HG03196 (cell line): ENCODE measurements around the gene IFNA16.
"Not testable (repeated sequence)": the region's sequence is repeated elsewhere in the genome, so short reads cannot be mapped to it uniquely, and the experiment has no call there.

ENCODE experiments used
- ATAC-seq: cut with Tn5 transposase; IDR thresholded peaks from one replicate; pipeline ENCODE4 v1.9.1; 2021; ENCODE audit not compliant: unreplicated experiment

IFNA16 gene

GRCh38 chr9:21217211-21217610, at the start of gene IFNA16:
TSS of gene IFNA16 (minus strand) at chr9:21217311. CDS start at chr9:21217305, 6 bp downstream.
- ATAC-seq = not testable (repeated sequence)

DNA sequence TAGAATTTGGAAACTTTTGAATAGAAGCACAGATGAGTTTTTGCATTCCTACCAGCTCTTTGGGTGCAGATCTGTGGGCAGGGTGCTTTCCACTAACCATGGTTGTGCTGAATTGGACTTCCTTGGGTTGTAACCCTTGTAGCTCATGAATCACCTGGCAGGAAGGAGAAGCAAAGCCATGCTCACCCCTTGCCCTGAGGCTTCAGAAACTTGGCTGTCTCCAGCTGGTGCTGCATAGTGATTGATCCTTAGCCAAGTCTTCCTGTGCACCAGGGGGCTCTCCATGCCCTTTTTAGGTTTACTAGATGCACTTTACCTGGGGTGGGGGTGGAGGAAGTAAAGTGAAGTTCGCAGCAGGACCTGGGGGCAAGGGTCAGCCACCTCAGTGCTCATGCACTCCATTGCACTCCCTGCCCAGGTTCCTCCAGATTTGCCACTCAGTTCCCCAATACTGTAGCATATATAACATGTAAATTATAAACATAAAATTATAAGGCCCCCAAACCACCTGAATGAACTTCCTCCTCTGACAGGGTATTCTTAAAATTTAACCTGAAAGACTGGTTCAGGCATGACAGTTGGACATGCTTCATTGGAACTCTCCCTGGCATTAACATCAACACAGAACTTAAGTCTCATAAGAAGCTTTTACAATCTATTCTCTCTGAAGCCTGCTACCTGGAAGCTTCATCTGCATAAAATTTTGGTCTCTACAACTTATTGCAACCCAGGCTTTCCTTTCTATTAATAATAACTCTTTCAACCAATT, 48.5 kb upstream of the IFNA16 start:
- ATAC-seq = peak; percentile 47

- no peak for ATAC-seq
These were observed 38.6 kb upstream of the IFNA16 start for GRCh38 chr9:21255538-21256212.

GRCh38 chr9:21252721-21253547, 35.8 kb upstream of the IFNA16 start:
- ATAC-seq = peak; percentile 73

DNA sequence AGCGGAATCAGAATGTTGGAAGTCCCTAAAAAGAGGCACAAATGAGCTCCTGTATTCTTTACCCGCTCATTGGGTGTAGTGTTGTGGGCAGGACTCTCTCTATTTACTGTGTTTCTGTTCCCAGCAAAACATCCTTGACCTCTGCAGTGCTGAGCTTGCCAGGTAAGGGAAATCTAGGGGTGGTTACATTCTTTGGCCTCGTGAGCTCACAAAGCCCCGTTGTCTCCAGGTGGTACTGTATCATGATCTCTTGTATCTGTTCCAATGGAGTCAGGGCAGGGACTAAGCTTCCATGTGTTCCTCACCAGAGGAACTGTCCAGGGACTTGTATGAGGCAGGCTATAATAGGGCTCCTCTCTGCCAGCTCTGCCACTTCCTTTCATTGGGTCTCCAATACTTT, 34.5 kb upstream of the IFNA16 start:
- no peak for ATAC-seq

DNA sequence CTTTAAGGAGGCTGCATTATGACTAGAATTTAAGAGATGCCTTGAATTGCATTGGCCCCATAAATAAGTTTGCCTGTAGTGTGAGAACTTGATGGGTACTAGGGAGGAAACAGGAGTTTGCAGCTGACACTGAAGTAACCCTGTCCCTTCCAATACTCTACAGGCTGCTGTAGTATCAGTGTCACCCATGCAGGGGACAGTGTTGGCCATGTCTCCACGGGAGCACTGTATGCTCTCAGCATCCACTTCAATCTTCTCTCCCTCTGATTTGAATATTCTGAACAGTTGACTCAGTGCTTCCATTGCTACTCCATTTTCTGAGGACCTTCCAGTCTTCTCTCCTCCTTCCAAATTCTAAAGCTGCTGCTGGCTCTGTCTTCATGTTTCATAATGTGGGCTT, 34.1 kb upstream of the IFNA16 start:
- ATAC-seq = no peak

DNA sequence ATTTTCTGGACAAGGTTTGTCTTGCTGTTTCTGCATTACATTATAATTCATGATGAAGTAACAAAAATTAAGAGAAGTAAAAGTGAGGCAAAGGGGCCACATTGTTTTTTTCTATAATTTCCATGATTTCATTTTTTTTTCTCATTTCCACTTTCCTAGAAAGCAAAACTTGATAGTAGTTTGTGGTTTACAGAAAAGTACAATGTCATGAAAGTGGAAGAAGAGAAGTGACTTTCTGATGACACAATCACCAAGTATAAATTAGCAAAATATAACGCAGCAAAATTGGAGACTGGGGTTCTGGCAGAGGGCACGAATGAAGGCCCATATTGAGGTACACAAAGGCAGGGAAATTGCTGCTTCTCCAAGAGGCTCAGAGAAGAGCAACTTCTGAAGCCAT, 27.7 kb upstream of the IFNA16 start:
- no peak for ATAC-seq

DNA sequence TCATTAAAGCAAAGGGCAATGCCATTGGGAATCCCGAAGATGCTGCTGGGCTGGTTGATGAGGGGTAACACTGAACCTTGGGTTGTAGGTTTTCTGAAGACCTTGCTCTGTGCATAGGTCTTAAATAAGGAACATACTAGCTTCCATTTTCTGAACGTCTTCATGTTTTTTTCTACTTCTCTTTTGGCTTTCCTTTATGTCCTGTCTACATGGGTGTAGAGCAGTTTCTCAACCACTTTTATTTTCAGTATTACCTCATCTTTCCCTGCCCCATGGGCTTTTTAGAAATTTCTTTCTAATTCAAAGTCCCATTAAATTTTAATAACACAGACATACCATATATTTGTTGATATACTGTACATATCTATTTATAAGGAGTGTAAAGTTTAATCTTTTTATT, 22.8 kb upstream of the IFNA16 start, which contains the start of gene IFNA14:
IFNA14 (minus strand) TSS at position 95 of the 400 bp plus-strand sequence; CDS start at position 25, 70 bp downstream.
- no peak for ATAC-seq

DNA sequence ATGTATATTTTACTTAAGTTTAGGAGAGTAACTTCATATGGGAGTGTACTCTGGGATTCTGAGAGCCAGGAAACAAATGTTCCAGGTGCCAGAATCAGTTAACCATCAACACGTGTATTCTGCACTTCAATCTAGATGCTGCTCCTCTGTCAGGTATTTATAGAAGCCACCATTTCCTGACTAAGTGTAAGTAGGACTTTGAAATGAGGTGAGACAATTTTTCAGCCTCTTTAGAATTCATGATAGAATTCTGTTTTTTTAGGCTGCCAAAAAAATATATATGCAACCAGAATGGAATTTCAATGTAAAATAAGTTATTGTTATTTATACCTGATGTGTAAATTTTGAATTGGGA, 19.2 kb upstream of the IFNA16 start:
- ATAC-seq = not testable (repeated sequence)

- peak; percentile 78 for ATAC-seq
These were observed 18.6 kb upstream of the IFNA16 start for GRCh38 chr9:21235468-21236359.

DNA sequence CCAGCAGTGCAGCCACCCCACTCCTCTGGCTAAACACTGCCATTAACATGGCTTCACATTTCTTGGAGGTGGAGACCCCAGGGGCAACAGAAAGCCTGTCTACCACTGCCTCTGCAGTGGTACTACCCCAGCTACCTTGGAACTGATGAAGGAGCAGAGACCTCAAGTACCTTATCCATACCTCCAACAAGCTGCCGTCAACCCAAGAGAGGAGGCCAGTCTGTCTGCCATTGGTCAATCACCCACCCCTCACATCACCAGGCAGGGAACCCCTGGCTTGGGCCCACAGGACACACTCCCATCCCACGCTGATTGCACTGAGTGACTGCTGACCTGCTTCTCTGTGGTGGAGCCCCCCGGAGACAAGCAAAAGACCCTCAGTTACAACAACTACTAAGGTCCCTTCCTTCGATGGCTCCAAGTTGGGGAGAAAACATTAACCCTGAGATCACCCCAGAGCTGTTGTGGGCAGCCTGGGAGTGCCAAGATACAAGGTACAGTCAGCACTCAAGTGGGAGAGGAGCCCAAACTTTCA, 17.1 kb upstream of the IFNA16 start:
- ATAC-seq = no peak

DNA sequence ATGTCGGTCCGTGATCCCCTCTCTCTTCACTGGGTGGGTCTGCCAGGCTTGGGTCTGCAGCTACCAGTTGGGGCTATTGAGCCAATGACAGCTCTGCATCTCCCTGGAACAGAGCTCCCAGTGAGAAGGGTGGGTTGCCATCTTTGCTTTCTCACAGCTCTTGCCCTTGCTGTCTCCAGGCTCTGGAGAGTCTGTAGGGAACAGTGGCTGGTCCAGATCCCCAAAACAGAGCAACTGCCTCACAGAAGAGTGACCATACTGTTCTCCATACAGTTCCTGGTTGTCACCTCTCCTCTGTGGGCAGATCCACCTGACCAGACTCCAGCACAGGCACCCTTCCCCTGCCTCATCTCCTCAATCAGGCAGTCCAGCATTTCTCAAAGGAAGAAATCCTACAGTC, 16.1 kb upstream of the IFNA16 start:
- ATAC-seq = no peak

GRCh38 chr9:21228122-21228521, 11.0 kb upstream of the IFNA16 start, which contains the start of gene IFNA17:
TSS of gene IFNA17 (minus strand) at chr9:21228222. CDS start at chr9:21228173, 49 bp downstream.
- no peak for ATAC-seq

DNA sequence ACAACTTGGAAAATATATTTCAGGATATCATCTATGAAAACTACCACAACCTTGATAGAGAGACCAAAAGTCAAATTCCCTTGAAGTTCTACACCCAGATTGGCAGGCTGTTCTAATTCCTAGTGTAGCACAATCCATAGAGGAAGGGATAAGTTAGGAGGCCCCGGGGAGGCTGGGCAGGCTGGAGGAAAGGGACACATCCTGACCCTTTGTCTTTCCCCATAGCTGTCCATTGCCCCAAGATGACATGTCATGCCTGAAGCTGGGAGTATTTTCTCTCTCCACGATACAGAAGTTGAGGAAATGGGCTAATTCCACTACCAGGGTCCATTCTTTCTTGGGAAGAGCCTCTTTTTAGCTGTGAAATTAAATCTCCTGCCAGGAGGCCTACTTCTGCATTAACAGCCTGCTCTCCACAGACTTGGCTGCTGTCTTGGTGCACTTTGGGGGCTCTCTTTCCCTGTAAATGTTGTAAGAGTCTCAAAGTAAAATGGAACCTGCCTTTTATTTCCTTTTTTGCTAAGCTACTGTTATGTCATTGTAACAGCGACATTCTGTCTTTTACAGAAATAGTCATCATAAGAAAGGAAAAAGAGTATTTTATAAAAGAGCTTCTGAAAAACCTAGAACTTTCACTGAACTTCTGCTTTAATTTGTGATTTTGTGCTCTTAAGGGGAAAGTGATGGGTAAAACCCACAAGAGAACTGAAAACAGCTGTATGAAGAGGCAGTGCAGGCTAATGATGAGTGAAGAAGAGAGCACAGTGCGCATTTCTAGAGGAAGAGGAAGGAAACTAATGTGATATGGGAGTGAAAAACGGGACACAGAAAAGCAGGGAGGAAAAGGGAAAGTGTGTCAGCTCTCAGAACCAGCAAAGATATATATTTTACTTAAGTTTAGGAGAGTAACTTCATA, 3.4 kb downstream of the IFNA16 start:
- ATAC-seq = not testable (repeated sequence)

DNA sequence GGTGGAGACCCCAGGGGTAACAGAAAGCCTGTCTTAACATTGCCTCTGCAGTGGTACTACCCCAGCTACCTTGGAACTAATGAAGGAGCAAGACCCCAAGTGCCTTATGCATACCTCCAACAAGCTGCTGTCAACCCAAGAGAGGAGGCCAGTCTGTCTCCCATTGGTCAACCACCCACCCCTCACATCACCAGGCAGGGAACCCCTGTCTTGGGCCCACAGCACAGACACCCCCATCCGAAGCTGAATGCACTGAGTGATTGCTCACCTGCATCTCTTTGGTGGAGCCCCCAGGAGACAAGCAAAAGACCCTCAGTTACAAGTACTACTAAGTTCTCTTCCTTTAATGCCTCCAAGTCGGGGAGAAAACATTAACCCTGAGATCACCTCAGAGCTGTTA, 5.0 kb downstream of the IFNA16 start:
- not testable (repeated sequence) for ATAC-seq

GRCh38 chr9:21210782-21211181, 6.3 kb downstream of the IFNA16 start:
- ATAC-seq = not testable (repeated sequence)

DNA sequence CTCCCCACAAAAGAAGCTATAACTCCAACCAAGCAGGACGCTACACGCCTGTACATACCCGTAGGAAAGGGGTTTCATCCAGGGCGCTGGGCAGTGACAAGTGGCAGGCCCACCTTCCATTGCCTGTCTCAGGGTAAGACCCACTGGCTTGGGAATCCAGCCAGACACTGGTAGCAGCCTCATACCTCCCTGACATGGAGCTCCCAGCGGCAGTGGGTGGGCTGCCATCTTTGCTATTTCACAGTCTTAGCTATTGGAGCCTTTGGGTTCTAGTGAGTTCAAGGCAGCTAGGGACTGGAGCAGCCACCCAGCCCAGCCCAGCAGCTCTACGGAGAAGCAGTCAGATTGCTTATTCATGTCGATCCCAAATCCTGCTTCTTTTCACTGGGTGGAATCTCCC, 6.8 kb downstream of the IFNA16 start:
- ATAC-seq = no peak

GRCh38 chr9:21207043-21207442, 10.1 kb downstream of the IFNA16 start, which contains the start of gene IFNA10:
TSS of gene IFNA10 (minus strand) at chr9:21207143. CDS start at chr9:21207097, 46 bp downstream.
- not testable (repeated sequence) for ATAC-seq

- no peak for ATAC-seq
These were observed 11.9 kb downstream of the IFNA16 start for GRCh38 chr9:21205204-21205603.
